GM19023 (cell line): Measurements from ENCODE around the gene HOXA2.

Experiments used
- ATAC-seq: cut with Tn5 transposase; IDR thresholded peaks from one replicate; pipeline ENCODE4 v1.9.1; 2021; ENCODE audit warnings: mild to moderate bottlenecking, moderate library complexity; ENCODE audit not compliant: unreplicated experiment

Gene HOXA2

GRCh38 chr7:27102581-27103442 lies at the start of gene HOXA2:
Gene HOXA2 (minus strand): TSS chr7:27102683. CDS start chr7:27102500, 183 bp downstream.
- ATAC-seq = no peak

GRCh38 chr7:27151341-27151930 lies 49.0 kb upstream of the HOXA2 start:
- no peak for ATAC-seq

GRCh38 chr7:27150568-27151340 lies 48.3 kb upstream of the HOXA2 start:
- ATAC-seq = peak; percentile 87

- no peak for ATAC-seq
Observed at GRCh38 chr7:27149842-27150567, 47.5 kb upstream of the HOXA2 start.

- ATAC-seq = no peak
Observed at GRCh38 chr7:27148756-27149641, 46.5 kb upstream of the HOXA2 start.

GRCh38 chr7:27148031-27148755 lies 45.7 kb upstream of the HOXA2 start:
- no peak for ATAC-seq

GRCh38 chr7:27147199-27148030 lies 44.9 kb upstream of the HOXA2 start, which contains the start of gene HOXA6:
Gene HOXA6 (minus strand): TSS chr7:27147774. CDS start chr7:27147749, 25 bp downstream.
- no peak for ATAC-seq

- no peak for ATAC-seq
Observed at GRCh38 chr7:27146491-27147198, 44.2 kb upstream of the HOXA2 start.

- ATAC-seq = no peak
Observed at GRCh38 chr7:27145914-27146412, 43.5 kb upstream of the HOXA2 start.

GRCh38 chr7:27145165-27145913 lies 42.9 kb upstream of the HOXA2 start:
- ATAC-seq = no peak

GRCh38 chr7:27144781-27145164 lies 42.3 kb upstream of the HOXA2 start:
- ATAC-seq = no peak

GRCh38 chr7:27143950-27144780 lies 41.7 kb upstream of the HOXA2 start:
- ATAC-seq = no peak

GRCh38 chr7:27143023-27143949 lies 40.8 kb upstream of the HOXA2 start, which contains the start of gene HOXA5:
Gene HOXA5 (minus strand): TSS chr7:27143681. CDS start chr7:27143607, 74 bp downstream.
- ATAC-seq = no peak

- no peak for ATAC-seq
Observed at GRCh38 chr7:27142580-27143022, 40.1 kb upstream of the HOXA2 start.
